Ovary (tissue), 9 donors: ENCODE measurements around the gene OTOS. TPM values are rescaled to one million over a fixed set of nuclear protein-coding genes. Genes with fewer than 3 reads are reported as not detected.

Source experiments
- DNase-seq, 5 donors: peaks; one replicate each; pipeline ENCODE4 v3.0.0-alpha.2; 2019 to 2020
- H3K27ac ChIP-seq, 2 donors: fragments of 200-600 bp; one replicate each; pipeline versions ENCODE4 v1.5.1 to v1.8.0; 2019 to 2022
- H3K27me3 ChIP-seq: fragments of 200-600 bp; one replicate; pipeline ENCODE4 v1.8.0; 2022
- H3K36me3 ChIP-seq: fragments of 200-600 bp; sonication (generic); one replicate; pipeline ENCODE4 v1.5.1; 2019
- H3K4me1 ChIP-seq: one replicate; pipeline ENCODE4 v1.8.1; 2013; ENCODE audit warnings: mild to moderate bottlenecking, moderate library complexity; ENCODE audit not compliant: insufficient read depth
- H3K4me3 ChIP-seq: fragments of 200-600 bp; sonication (generic); one replicate; pipeline ENCODE4 v1.5.1; 2017
- H3K9me3 ChIP-seq, 2 donors: fragments of 200-600 bp in 1 of 2; sonication (generic) in 1 of 2; one replicate each; pipeline versions ENCODE4 v1.5.1 to v1.8.1; 2013 to 2019; ENCODE audit warnings: mild to moderate bottlenecking in 1 of 2, moderate library complexity in 1 of 2
- EP300 ChIP-seq: sonication (generic); formaldehyde crosslinking; IDR thresholded peaks from one replicate; pipeline ENCODE4 v1.6.1; 2017; ENCODE audit warnings: antibody characterized with exemption
- POLR2A ChIP-seq: fragments of 450-650 bp; IDR thresholded peaks from one replicate; pipeline ENCODE4 v1.6.1; 2017; ENCODE audit warnings: antibody characterized with exemption, mild to moderate bottlenecking, moderate library complexity
- WGBS, 3 donors: extraction: QIAGEN DNeasy Blood & Tissue Kit in 1 of 3; methylation state at CpG; one replicate each; pipeline versions ENCODE4 v1.1.5 to v1.1.7; 2013 to 2017; 5-methylcytosine and 5-hydroxymethylcytosine counted together
- intact Hi-C, 4 donors: fragments of 100-400 bp; cut with DNase I; formaldehyde crosslinking; loops; one replicate each; pipeline versions ENCODE4 v1.11.0 to v1.15.1; 2022 to 2023
- polyA plus RNA-seq, 2 donors: library from polyadenylated mRNA; stranded (reverse); fragments of 200-250 nt in 1 of 2; fragments of 350-450 nt in 1 of 2; fragmentation: Illumina TruSeq in 1 of 2; extraction: RNeasy Lipid Tissue Mini Kit (QIAGEN cat#74804) in 1 of 2; gene quantifications; one replicate each; pipeline ENCODE4 v1.2.3, GENCODE V29; 2013 to 2014
- total RNA-seq, 7 donors: library from RNA; depleted of rRNA in 2 of 7; stranded (reverse); fragments of >200 nt in 2 of 7; fragmentation: NEBNext Ultra II Directional in 3 of 7; extraction: Animal tissue kit (Norgen Biotek cat#: 25700) in 3 of 7; gene quantifications; one replicate each; pipeline versions ENCODE4 v1.1.0 to v1.2.4, GENCODE V29; 2016 to 2023
- TF ChIP-seq, protein P1 (sequence below), 3 donors: fragments of 450-650 bp in 2 of 3; fragments of 200-600 bp in 1 of 3; IDR thresholded peaks; one replicate each; pipeline versions ENCODE4 v1.5.1 to v1.8.0; 2016 to 2022; ENCODE audit warnings: antibody characterized with exemption in 3 of 3, mild to moderate bottlenecking in 1 of 3
- donor health status: DM: no; HTN: no; CAD: no; lungs with moderate emphysema.
- donor health status: DM: no; HTN: no; CAD: no.
- donor health status: Bipolar disorder and iron deficiency.
- donor health status: DM: yes; HTN: yes; CAD: no.
- donor health status: DM: no; HTN: no; CAD: no.
- donor health status: DM: yes; HTN: yes; CAD: no.

The OTOS gene
- total and polyA plus RNA-seq, 9 donors, result not detected

DNA sequence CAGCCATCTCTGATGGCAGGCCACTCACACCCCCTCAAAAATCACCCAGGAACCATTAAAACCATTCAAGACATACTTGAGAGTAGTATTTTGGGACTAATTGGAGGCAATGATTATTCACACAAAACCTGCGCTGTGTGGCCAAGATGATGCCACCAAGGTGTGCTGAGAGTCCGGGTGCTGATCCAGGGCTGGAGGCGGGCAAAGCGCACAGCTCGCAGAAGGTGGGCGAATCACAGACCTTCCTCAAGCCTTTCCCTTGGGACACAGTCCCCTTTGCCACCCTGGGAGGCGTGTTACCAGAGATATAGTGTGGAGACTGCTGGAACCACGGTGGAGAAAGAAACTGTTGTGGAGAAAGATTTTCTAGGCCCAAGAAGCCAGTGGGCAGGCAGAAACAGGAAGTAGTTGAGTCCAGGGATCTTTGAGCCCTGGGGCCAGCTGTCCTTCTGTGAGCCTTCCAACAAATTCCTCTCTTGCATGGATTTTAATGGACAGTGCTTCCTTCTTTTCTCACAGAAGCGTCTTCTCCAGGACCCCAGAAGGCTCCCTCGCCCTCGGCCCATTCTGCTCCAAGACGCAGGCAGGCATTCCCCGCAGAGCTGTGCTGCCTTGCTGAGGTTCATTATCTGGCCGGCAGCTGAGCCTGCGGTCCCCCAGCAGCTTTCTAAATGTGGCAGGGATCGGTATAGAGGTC is 12.4 kb downstream of the OTOS start:
- no peaks in the 10 kb centered on the region for H3K36me3 ChIP-seq
- H3K27me3 ChIP-seq, result no peaks in the 10 kb centered on the region
- H3K27ac ChIP-seq, result no peak overlapping the region
- WGBS, 3 donors, result 91 to 92% (median 91%) methylated on average over 16 of the region's 16 CpGs
- DNase-seq, result peak in 3 of 5 donors; percentile 2 to 19 (median 4)
- no peak overlapping the region for H3K4me3 ChIP-seq
- no peaks in the 10 kb centered on the region for H3K4me1 ChIP-seq
- H3K9me3 ChIP-seq, result no peaks in the 10 kb centered on the region
- intact Hi-C loops, result loop anchor here in 1 of 4 donors (10.0 kb wide), 1 partner anchor 623 kb away; no protein-coding TSS in a partner anchor
- TF ChIP-seq, protein P1, sequence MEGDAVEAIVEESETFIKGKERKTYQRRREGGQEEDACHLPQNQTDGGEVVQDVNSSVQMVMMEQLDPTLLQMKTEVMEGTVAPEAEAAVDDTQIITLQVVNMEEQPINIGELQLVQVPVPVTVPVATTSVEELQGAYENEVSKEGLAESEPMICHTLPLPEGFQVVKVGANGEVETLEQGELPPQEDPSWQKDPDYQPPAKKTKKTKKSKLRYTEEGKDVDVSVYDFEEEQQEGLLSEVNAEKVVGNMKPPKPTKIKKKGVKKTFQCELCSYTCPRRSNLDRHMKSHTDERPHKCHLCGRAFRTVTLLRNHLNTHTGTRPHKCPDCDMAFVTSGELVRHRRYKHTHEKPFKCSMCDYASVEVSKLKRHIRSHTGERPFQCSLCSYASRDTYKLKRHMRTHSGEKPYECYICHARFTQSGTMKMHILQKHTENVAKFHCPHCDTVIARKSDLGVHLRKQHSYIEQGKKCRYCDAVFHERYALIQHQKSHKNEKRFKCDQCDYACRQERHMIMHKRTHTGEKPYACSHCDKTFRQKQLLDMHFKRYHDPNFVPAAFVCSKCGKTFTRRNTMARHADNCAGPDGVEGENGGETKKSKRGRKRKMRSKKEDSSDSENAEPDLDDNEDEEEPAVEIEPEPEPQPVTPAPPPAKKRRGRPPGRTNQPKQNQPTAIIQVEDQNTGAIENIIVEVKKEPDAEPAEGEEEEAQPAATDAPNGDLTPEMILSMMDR (IDR thresholded peaks at IDR 0.05), result no peak
- TF ChIP-seq POLR2A, result no peak
- TF ChIP-seq EP300, result no peak

DNA sequence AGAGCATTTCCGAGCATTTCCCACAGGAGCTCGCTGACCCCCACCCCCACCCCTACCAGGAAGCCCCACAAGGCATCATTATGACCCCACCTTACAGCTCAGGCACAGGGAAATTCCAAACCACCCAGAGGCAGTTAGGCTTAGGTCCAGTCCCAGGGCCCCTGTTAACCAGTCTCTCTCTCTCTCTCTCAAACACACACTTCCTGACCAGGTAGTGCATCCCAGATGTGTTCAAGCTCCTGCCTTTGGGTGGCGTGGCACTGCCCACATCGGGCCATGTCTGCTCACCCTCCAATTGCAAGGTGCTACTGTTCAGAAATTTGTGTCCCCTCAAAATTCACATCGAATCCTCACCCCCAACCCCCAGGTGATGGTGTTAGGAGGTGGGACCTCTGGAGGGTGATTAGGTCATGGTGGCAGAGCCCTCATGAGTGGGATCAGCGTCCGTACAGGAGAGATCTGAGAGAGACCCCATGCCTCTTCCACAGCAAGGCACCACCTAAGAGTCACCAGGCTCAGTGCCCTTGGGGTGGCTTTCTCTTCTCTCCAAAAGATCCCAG is 13.2 kb downstream of the OTOS start:
- peak in 1 of 5 donors; percentile 1 for DNase-seq
- no peaks in the 10 kb centered on the region for H3K9me3 ChIP-seq
- no peaks in the 10 kb centered on the region for H3K36me3 ChIP-seq
- no peak overlapping the region for H3K4me3 ChIP-seq
- 88 to 94% (median 91%) methylated on average over 7 of the region's 7 CpGs for WGBS, 3 donors
- intact Hi-C loops, result loop anchor here in 1 of 4 donors (10.0 kb wide), 1 partner anchor 622 kb away; no protein-coding TSS in a partner anchor
- no peak overlapping the region for H3K27ac ChIP-seq
- TF ChIP-seq POLR2A (no peak), EP300 (no peak)
- TF ChIP-seq, protein P1 (IDR thresholded peaks at IDR 0.05), result no peak
- no peaks in the 10 kb centered on the region for H3K4me1 ChIP-seq
- H3K27me3 ChIP-seq, result no peaks in the 10 kb centered on the region

DNA sequence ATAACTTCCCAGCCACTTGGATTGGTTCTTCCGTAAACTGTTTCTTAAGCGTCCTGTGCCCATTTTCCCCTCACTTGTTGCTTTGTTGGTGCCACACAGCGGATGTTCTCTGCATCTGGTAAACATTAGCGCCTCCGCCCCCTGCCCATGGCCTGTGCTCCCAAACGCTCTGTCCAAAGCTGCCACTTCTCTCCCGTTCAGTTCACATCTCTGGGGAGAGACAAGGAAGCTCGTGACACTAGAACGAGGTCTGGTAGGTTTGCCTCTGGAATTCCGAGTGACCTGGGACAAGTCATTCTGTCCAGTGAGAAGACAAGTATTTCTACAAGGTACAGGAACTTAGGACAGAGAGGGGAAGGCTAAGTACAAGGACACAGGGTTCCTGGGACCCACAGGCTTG is 13.7 kb downstream of the OTOS start:
- intact Hi-C loops, result loop anchor here in 1 of 4 donors (10.0 kb wide), 1 partner anchor 622 kb away; no protein-coding TSS in a partner anchor
- no peak for TF ChIP-seq EP300
- TF ChIP-seq, protein P1 (IDR thresholded peaks at IDR 0.05), result no peak
- peak in 2 of 5 donors; percentile 3 to 4 for DNase-seq
- Histone ChIP-seq H3K36me3 (no peaks in the 10 kb centered on the region), H3K9me3 (no peaks in the 10 kb centered on the region), H3K4me1 (no peaks in the 10 kb centered on the region), H3K4me3 (no peak overlapping the region), H3K27me3 (no peaks in the 10 kb centered on the region), H3K27ac (no peak overlapping the region)
- 89 to 95% (median 90%) methylated on average over 10 of the region's 10 CpGs for WGBS, 3 donors

DNA sequence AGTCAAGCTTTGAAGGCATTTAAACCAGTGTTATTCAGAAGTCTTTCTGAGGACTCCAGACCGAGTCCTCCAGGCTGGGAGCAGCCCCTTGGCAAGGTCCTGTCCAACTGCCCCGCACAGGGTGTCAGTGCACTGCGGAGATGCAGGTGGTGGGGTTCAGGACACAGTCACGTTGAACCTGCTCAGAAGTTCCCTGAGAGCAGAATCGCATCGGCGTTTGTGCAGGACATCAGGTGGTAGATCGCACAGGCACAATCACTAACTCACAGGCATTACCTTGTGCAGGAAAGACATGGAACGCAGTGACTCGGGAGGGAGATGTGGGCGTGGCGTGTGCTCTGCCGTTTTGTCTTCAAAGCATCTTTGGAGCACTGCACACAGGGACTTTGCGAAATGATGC is 14.7 kb downstream of the OTOS start:
- TF ChIP-seq POLR2A, result no peak
- no peak for TF ChIP-seq EP300
- TF ChIP-seq, protein P1 (IDR thresholded peaks at IDR 0.05), result no peak
- no peak overlapping the region for H3K27ac ChIP-seq
- intact Hi-C loops, result loop anchor here in 1 of 4 donors (10.0 kb wide), 1 partner anchor 621 kb away; no protein-coding TSS in a partner anchor
- no peaks in the 10 kb centered on the region for H3K36me3 ChIP-seq
- no peaks in the 10 kb centered on the region for H3K4me1 ChIP-seq
- no peaks in the 10 kb centered on the region for H3K27me3 ChIP-seq
- 93 to 95% (median 94%) methylated on average over 14 of the region's 14 CpGs for WGBS, 3 donors
- H3K4me3 ChIP-seq, result no peak overlapping the region
- H3K9me3 ChIP-seq, result no peaks in the 10 kb centered on the region
- peak in 2 of 5 donors; percentile 2 to 9 for DNase-seq
